Panc1 (cell line): ENCODE results near the gene ARL15. TPM values are rescaled to one million over a fixed set of nuclear protein-coding genes. Genes with fewer than 3 reads are reported as not detected.

ENCODE experiments used
- ATAC-seq: fragments of 200-7000 bp; cut with Tn5 transposase; 2 replicates; pipeline ENCODE4 v1.9.1; 2020; ENCODE audit warnings: mild to moderate bottlenecking, moderate library complexity
- BruUV-seq: library from RNA; stranded (reverse); fragments of 400-500 nt; replicated peaks from 2 replicates; lab custom pipeline; 2021; lab: Mats Ljungman, UMichigan
- CTCF ChIA-PET: fragments of 300-600 bp; sonication (Branson Sonifier 250); formaldehyde crosslinking; loops from one replicate; lab custom pipeline; 2022; ENCODE audit warnings: antibody characterized with exemption; lab: Charles Lee
- POLR2A ChIA-PET: fragments of 300-600 bp; sonication (Branson Sonifier 250); formaldehyde crosslinking; loops from one replicate; lab custom pipeline; 2022; ENCODE audit warnings: antibody characterized with exemption; lab: Charles Lee
- DNase-seq: peaks from one replicate; pipeline ENCODE4 v3.0.0-alpha.2; 2010; ENCODE audit warnings: low read depth, low spot score
- H3K27ac ChIP-seq: 2 replicates; pipeline ENCODE4 v1.5.1; 2011; ENCODE audit warnings: mild to moderate bottlenecking, low read length, inconsistent platforms
- H3K27me3 ChIP-seq: fragments of 200-500 bp; sonication (Bioruptor generic); 2 replicates; pipeline ENCODE4 v1.6.0; 2014; ENCODE audit warnings: low read length, inconsistent platforms; ENCODE audit not compliant: control insufficient read depth, insufficient read depth
- H3K36me3 ChIP-seq: fragments of 200-500 bp; sonication (Bioruptor generic); 2 replicates; pipeline ENCODE4 v1.5.1; 2014; ENCODE audit warnings: inconsistent platforms, mild to moderate bottlenecking, low read length, moderate library complexity; ENCODE audit not compliant: control insufficient read depth, insufficient read depth
- H3K4me1 ChIP-seq: 2 replicates; pipeline ENCODE4 v1.5.1; 2011; ENCODE audit warnings: inconsistent platforms, mild to moderate bottlenecking, low read length, moderate library complexity; ENCODE audit not compliant: control insufficient read depth, insufficient read depth
- H3K4me3 ChIP-seq, 2 experiments: 2 replicates each; pipeline ENCODE4 v1.5.1; 2011 to 2012; ENCODE audit warnings: low read depth in 2 of 2, low read length in 2 of 2, mild to moderate bottlenecking in 2 of 2, inconsistent platforms in 1 of 2, moderate library complexity in 1 of 2
- H3K9me3 ChIP-seq: fragments of 200-500 bp; sonication (Bioruptor generic); 2 replicates; pipeline ENCODE4 v1.5.1; 2014; ENCODE audit warnings: low read depth, mild to moderate bottlenecking, inconsistent platforms, low read length, moderate library complexity; ENCODE audit not compliant: control insufficient read depth, insufficient read depth
- CTCF ChIP-seq: fragments of 450-650 bp; IDR thresholded peaks from 2 replicates; pipeline ENCODE4 v1.5.1; 2017; ENCODE audit warnings: mild to moderate bottlenecking
- POLR2AphosphoS5 ChIP-seq: IDR thresholded peaks from 2 replicates; pipeline ENCODE4 v1.6.1; 2012; ENCODE audit warnings: mild to moderate bottlenecking, low read depth, low read length, moderate library complexity
- REST ChIP-seq, 2 experiments: IDR thresholded peaks; 2 replicates each; pipeline ENCODE4 v1.6.1; 2011 to 2012; ENCODE audit warnings: low read depth in 2 of 2, control low read depth in 1 of 2, low read length in 1 of 2, mild to moderate bottlenecking in 1 of 2, moderate library complexity in 1 of 2; ENCODE audit not compliant: insufficient read depth in 1 of 2
- SIN3A ChIP-seq: IDR thresholded peaks from 2 replicates; pipeline ENCODE4 v1.6.1; 2012; ENCODE audit warnings: low read depth, mild to moderate bottlenecking, low read length, moderate library complexity, borderline replicate concordance; ENCODE audit not compliant: insufficient read depth
- TCF7L2 ChIP-seq: IDR thresholded peaks from 2 replicates; pipeline ENCODE4 v1.6.1; 2011; ENCODE audit warnings: mild to moderate bottlenecking, low read depth, low read length, inconsistent platforms
- in situ Hi-C: cut with HindIII; loops from 2 replicates; pipeline ENCODE4 v1.10.0; 2016; ENCODE audit warnings: low sequenced_read_pairs, low pct_unique_long_range_greater_than_20kb
- intact Hi-C: fragments of 100-400 bp; cut with micrococcal nuclease; formaldehyde crosslinking; loops from one replicate; pipeline ENCODE4 v1.10.0; 2022; ENCODE audit not compliant: unreplicated experiment
- total RNA-seq: library from RNA; stranded (reverse); gene quantifications from one replicate; pipeline ENCODE4 v1.2.1, GENCODE V29; 2021; ENCODE audit not compliant: unreplicated experiment

Gene ARL15
- total RNA-seq, 1 experiment from 2014 or later: 16.5 TPM

DNA sequence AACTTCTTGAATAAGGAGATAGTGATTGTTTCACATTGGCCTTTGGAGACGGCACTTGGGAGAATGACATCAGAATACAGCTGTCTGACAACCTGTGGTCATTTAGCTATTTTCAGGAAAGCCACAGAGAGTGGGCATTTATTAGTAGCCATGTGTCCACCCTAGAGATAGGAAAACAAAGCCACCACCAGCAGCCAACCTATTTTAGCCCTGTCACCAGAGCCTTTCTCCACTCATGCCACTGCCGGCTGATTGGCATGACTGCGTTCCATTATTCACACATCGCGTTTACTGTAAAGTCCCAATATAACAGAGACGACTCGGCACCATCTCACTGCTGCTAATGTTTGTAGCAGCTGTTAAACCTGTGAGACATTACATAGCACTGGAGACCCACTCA lies 419.9 kb downstream of the ARL15 start:
- in situ Hi-C loops: no loop called here
- Histone ChIP-seq H3K27ac (no peak overlapping the region), H3K9me3 (no peaks in the 10 kb centered on the region), H3K4me3 (no peak overlapping the region), H3K4me1 (no peaks in the 10 kb centered on the region), H3K36me3 (no peaks in the 10 kb centered on the region), H3K27me3 (no peaks in the 10 kb centered on the region)
- no peak for DNase-seq
- CTCF ChIA-PET: no interaction called here
- ATAC-seq: no peak
- intact Hi-C loops: no loop called here
- POLR2A ChIA-PET: no interaction called here
- TF ChIP-seq POLR2AphosphoS5 (no peak), TCF7L2 (no peak), SIN3A (no peak), CTCF (no peak), REST (IDR thresholded peaks at IDR 0.05; ENCODE audit: insufficient read depth in 1 of 2, low read depth in 2 of 2, low read length in 1 of 2) (no peak)
- no TSS peak for BruUV-seq

- Histone ChIP-seq H3K36me3 (no peaks in the 10 kb centered on the region), H3K4me3 (no peak overlapping the region), H3K27ac (no peak overlapping the region), H3K4me1 (no peaks in the 10 kb centered on the region), H3K27me3 (no peaks in the 10 kb centered on the region; the same call in 1 of the 2 replicates), H3K9me3 (no peaks in the 10 kb centered on the region)
- in situ Hi-C loops: no loop called here
- intact Hi-C loops: loop anchor here (10.0 kb wide), 1 partner anchor 400 kb away; the partner anchor contains the start of gene FST
- TF ChIP-seq POLR2AphosphoS5 (no peak), CTCF (no peak), SIN3A (no peak), TCF7L2 (no peak), REST (IDR thresholded peaks at IDR 0.05; ENCODE audit: insufficient read depth in 1 of 2, low read depth in 2 of 2, low read length in 1 of 2) (no peak)
- POLR2A ChIA-PET: no interaction called here
- no TSS peak for BruUV-seq
- no peak for ATAC-seq
- DNase-seq: no peak
- CTCF ChIA-PET: no interaction called here
These were observed 425.5 kb downstream of the ARL15 start for GRCh38 chr5:53884844-53885243.
